GM12878 (cell line): ENCODE results near the gene MEGF11.

Experiments used
- EZH2 ChIP-seq: IDR thresholded peaks from 2 replicates; pipeline ENCODE4 v1.6.1; 2012; ENCODE audit warnings: low read depth, mild to moderate bottlenecking, control low read depth, inconsistent platforms, low read length, borderline replicate concordance; ENCODE audit not compliant: control insufficient read depth
- TF ChIP-seq, protein P1 (sequence below), 3 experiments: IDR thresholded peaks in 2 of 3; conservative IDR thresholded peaks in 1 of 3; 2 replicates each; pipeline ENCODE4 v1.5.1; 2011; ENCODE audit warnings: low read depth in 3 of 3, low read length in 3 of 3, mild to moderate bottlenecking in 3 of 3, control low read depth in 2 of 3, moderate library complexity in 2 of 3, inconsistent platforms in 1 of 3, mixed read lengths in 1 of 3; ENCODE audit not compliant: control insufficient read depth in 2 of 3, insufficient read depth in 1 of 3; ENCODE audit errors: extremely low read depth in 1 of 3

DNA sequence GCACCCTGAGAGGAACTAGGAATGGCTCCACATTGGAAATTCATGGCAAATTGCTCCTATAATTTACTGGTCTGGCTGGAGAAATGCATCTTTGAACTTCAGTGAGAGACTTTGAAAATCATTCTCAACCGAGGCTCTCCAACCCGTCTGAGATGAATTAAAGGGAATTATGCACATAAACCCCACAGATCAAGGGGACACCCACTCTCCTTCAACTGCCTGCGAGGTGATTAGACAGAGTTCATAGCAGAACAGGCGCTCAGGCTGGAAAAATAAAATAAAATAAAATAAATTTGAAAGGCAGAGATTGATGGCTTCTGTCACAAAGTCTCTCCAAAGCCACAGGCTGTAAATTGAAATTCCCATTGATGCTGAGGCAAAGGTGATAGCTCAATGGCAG lies 37.7 kb downstream of the MEGF11 start:
- TF ChIP-seq, protein P1, sequence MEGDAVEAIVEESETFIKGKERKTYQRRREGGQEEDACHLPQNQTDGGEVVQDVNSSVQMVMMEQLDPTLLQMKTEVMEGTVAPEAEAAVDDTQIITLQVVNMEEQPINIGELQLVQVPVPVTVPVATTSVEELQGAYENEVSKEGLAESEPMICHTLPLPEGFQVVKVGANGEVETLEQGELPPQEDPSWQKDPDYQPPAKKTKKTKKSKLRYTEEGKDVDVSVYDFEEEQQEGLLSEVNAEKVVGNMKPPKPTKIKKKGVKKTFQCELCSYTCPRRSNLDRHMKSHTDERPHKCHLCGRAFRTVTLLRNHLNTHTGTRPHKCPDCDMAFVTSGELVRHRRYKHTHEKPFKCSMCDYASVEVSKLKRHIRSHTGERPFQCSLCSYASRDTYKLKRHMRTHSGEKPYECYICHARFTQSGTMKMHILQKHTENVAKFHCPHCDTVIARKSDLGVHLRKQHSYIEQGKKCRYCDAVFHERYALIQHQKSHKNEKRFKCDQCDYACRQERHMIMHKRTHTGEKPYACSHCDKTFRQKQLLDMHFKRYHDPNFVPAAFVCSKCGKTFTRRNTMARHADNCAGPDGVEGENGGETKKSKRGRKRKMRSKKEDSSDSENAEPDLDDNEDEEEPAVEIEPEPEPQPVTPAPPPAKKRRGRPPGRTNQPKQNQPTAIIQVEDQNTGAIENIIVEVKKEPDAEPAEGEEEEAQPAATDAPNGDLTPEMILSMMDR (IDR thresholded peaks at IDR 0.05 in 2 of 3, conservative IDR thresholded peaks at IDR 0.05 in 1 of 3; ENCODE audit: control insufficient read depth in 2 of 3, extremely low read depth in 1 of 3, insufficient read depth in 1 of 3, low read depth in 3 of 3, low read length in 3 of 3): no peak
- no peak for TF ChIP-seq EZH2
